Measurements from ENCODE around the gene USP36.

GRCh38 chr17:78859051-78859450, 18.4 kb upstream of the USP36 start:
- no peak for TF ChIP-seq CTCF (IDR thresholded peaks at IDR 0.05)
- TF ChIP-seq POLR2A (IDR thresholded peaks at IDR 0.05): no peak

All from uterus (tissue), 2 donors.